ENCODE data around the gene BRPF3. TPM values are rescaled to one million over a fixed set of nuclear protein-coding genes. Genes with fewer than 3 reads are reported as not detected.

The BRPF3 gene
- total RNA-seq, 4 donors from 2014 or later: 49.6 to 71.0 (median 65.0) TPM

DNA sequence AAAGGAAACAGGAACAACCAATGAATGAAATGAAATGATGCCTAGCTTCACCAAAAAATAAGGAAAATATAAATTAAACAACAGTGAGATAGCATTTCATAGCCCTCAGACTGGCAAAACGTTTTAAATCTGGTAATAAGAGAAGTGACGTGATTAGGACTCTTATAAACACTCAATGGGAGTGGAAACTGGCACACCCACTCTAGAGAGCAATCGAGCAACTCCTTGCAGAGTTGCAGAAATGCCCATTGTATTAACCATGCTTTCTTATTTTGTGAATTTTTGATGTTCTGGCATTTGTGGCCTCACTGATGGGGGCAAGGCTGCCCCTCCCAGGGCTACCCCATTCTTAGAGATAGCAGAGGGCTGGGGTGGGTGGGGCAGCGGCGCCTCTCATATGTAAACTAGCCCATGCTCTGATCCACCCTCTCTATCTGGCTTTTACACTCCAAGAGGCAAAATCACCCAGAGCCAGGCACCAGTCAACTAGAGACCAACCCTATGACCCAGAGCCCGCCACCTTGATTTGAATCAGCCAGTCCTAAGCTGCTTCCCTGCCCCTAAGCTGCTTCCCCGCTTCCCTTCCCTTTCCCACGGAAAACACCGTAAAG, 67.0 kb downstream of the BRPF3 start:
- Histone ChIP-seq H3K4me3 (no peak overlapping the region), H3K36me3 (no peaks in the 10 kb centered on the region), H3K27me3 (no peaks in the 10 kb centered on the region), H3K4me1 (no peaks in the 10 kb centered on the region), H3K27ac (no peak overlapping the region), H3K9me3 (peaks cover 0 to 7% (median 0%) of the 10 kb centered on the region in 4 donors)
- DNase-seq: no peak
- TF ChIP-seq POLR2A (IDR thresholded peaks at IDR 0.05): no peak
- TF ChIP-seq, protein P1, sequence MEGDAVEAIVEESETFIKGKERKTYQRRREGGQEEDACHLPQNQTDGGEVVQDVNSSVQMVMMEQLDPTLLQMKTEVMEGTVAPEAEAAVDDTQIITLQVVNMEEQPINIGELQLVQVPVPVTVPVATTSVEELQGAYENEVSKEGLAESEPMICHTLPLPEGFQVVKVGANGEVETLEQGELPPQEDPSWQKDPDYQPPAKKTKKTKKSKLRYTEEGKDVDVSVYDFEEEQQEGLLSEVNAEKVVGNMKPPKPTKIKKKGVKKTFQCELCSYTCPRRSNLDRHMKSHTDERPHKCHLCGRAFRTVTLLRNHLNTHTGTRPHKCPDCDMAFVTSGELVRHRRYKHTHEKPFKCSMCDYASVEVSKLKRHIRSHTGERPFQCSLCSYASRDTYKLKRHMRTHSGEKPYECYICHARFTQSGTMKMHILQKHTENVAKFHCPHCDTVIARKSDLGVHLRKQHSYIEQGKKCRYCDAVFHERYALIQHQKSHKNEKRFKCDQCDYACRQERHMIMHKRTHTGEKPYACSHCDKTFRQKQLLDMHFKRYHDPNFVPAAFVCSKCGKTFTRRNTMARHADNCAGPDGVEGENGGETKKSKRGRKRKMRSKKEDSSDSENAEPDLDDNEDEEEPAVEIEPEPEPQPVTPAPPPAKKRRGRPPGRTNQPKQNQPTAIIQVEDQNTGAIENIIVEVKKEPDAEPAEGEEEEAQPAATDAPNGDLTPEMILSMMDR (IDR thresholded peaks at IDR 0.05): no peak

- H3K27ac ChIP-seq: no peak overlapping the region
- H3K9me3 ChIP-seq: peaks cover 0 to 7% (median 0%) of the 10 kb centered on the region in 4 donors
- no peaks in the 10 kb centered on the region for H3K4me1 ChIP-seq
- no peaks in the 10 kb centered on the region for H3K36me3 ChIP-seq
- H3K4me3 ChIP-seq: no peak overlapping the region
- TF ChIP-seq POLR2A (IDR thresholded peaks at IDR 0.05): no peak
- TF ChIP-seq, protein P1 (IDR thresholded peaks at IDR 0.05): no peak
- DNase-seq: no peak
- H3K27me3 ChIP-seq: no peaks in the 10 kb centered on the region
Measured at GRCh38 chr6:36265744-36266143, 69.2 kb downstream of the BRPF3 start.

DNA sequence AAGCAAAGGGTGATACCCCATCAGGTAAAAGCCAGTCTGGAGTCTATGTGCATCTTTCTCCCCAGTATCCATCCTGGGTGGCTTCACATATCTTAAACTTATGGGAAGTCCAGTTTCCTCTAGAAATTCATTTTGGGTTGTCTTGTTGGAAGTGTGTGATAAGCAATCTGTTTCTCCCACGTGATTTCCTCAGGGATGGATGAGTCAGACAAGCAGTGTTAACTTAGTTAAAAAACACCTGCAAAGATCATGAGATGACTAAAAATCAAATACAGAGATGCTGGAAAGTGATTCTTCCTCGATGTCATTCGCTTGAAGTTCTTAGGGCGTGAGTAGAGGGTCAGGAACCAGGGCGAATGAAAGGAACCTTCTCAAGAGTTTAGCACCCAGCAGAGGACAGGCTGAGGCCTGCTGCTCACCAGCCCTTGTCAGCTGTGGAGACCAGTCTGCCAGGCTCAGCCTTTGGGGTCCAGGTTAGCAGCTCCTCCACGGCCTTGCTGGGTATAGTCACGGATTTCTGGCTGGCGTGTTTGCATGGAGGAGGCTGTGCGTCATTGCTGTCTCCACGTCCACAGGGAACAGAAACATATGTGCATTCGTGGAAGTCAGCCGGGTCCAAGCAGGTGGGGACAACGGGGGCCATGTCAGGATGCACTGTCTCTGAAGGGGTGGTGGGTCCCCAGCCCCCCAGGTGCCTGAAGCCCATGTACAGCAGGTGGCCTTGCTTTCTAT, 70.5 kb downstream of the BRPF3 start:
- no peak for TF ChIP-seq POLR2A (IDR thresholded peaks at IDR 0.05)
- TF ChIP-seq, protein P1 (IDR thresholded peaks at IDR 0.05): no peak
- Histone ChIP-seq H3K27ac (no peak overlapping the region), H3K36me3 (no peaks in the 10 kb centered on the region), H3K4me3 (no peak overlapping the region), H3K4me1 (no peaks in the 10 kb centered on the region), H3K27me3 (no peaks in the 10 kb centered on the region), H3K9me3 (peaks cover 0 to 7% (median 0%) of the 10 kb centered on the region in 4 donors)
- no peak for DNase-seq

DNA sequence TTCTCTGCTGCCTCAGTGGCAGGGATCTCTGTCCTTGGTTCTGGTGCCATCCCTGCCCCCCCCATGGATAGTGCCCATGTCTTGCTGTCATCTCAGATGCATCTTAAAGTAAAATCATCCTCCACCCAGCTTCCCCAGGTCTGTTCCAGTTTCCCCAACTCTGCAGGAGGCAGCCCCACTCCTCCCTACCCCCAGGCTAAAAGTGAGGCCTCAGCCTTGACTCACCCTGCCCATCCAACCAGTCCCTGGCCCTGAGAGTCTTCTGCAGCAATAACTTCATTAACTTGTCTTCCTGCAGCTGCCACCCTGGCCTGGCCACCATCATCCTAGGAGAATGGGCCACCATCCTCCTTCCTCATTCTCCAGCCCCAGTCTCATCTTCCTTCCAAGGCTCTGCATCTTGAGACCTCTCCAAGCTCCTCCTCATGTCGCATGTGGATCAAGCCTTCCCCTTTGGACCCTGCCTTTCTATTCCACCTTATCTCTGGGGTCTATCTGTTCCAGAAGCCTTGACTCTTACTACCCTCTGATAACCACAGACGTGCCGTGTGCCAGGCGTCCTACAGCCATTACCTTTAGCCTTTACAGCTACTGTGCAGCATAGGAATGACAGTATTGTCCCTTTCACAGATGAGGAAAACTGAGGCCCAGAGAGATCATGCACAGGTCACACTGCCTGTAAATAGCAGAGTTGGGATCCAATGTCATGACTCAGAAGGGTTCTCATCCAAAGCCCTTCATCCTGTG, 71.4 kb downstream of the BRPF3 start:
- no peak overlapping the region for H3K4me3 ChIP-seq
- H3K27ac ChIP-seq: no peak overlapping the region
- no peak for DNase-seq
- H3K27me3 ChIP-seq: no peaks in the 10 kb centered on the region
- H3K4me1 ChIP-seq: no peaks in the 10 kb centered on the region
- H3K36me3 ChIP-seq: no peaks in the 10 kb centered on the region
- no peak for TF ChIP-seq POLR2A (IDR thresholded peaks at IDR 0.05)
- TF ChIP-seq, protein P1 (IDR thresholded peaks at IDR 0.05): no peak
- H3K9me3 ChIP-seq: peaks cover 0 to 7% (median 0%) of the 10 kb centered on the region in 4 donors

DNA sequence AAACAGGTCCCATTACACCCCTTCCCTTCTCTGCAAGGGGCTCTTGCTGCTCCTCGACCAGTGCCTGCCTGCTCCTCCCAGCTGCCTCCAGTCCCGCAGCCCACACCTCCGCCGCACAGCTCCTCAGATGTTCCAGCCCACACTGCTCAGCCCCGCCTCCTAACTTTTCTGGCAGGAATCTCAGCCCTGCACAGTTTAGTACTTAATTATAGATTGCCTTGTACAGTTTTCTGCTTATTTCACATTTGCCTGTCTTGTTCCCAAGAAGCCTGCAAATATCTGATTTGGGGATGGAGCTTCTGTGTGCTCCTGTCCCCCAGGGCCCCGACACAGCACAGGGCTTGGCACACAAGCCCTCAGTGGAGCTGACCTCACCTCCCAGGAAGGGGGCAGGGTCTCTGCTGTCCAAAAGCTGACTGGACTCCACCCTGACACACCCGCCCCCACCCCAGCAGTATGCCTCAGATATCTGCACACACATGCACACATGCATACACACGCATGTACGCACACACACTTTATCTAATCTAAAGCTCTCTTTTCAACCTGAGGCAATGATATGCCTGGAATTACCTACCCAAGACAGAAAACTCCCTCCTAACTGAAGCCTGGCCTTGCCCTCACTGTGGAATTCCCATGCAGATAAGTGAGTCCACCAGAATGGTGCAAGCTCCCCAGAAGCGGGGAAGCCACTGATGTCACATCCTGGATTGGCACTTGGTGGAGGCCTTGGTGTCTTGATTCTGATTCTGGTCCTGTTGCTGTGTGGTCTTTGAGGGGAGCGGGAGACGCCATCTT, 72.1 kb downstream of the BRPF3 start:
- DNase-seq: no peak
- H3K27me3 ChIP-seq: no peaks in the 10 kb centered on the region
- no peaks in the 10 kb centered on the region for H3K4me1 ChIP-seq
- no peak overlapping the region for H3K4me3 ChIP-seq
- H3K9me3 ChIP-seq: peaks cover 0 to 7% (median 0%) of the 10 kb centered on the region in 4 donors
- H3K36me3 ChIP-seq: no peaks in the 10 kb centered on the region
- TF ChIP-seq, protein P1 (IDR thresholded peaks at IDR 0.05): no peak
- no peak for TF ChIP-seq POLR2A (IDR thresholded peaks at IDR 0.05)
- H3K27ac ChIP-seq: no peak overlapping the region

All from Peyer's patch (tissue), 4 donors.